CD1c-positive myeloid dendritic cell (primary cell): Measurements from ENCODE around the gene PCDHGA12.
"Not testable (repeated sequence)": the region's sequence is repeated elsewhere in the genome, so short reads cannot be mapped to it uniquely, and the experiment has no call there.

ENCODE experiments used
- DNase-seq: peaks from one replicate; pipeline ENCODE4 v3.0.0-alpha.2; 2016; ENCODE audit errors: extremely low spot score

The PCDHGA12 gene

DNA sequence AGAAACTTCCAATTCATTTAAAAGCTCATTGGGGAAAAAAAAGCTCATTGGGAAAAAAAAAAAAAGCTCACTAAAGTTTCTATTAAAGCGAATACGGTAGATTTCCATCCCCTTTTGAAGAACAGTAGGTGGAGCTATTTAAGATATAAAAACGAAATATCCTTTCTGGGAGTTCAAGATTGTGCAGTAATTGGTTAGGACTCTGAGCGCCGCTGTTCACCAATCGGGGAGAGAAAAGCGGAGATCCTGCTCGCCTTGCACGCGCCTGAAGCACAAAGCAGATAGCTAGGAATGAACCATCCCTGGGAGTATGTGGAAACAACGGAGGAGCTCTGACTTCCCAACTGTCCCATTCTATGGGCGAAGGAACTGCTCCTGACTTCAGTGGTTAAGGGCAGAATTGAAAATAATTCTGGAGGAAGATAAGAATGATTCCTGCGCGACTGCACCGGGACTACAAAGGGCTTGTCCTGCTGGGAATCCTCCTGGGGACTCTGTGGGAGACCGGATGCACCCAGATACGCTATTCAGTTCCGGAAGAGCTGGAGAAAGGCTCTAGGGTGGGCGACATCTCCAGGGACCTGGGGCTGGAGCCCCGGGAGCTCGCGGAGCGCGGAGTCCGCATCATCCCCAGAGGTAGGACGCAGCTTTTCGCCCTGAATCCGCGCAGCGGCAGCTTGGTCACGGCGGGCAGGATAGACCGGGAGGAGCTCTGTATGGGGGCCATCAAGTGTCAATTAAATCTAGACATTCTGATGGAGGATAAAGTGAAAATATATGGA is at the start of gene PCDHGA12:
Gene PCDHGA12, plus strand, starts transcription at position 176 of the 782 bp plus-strand sequence. Its CDS starts 253 bp downstream, at position 429.
- DNase-seq, result peak; percentile 74

DNA sequence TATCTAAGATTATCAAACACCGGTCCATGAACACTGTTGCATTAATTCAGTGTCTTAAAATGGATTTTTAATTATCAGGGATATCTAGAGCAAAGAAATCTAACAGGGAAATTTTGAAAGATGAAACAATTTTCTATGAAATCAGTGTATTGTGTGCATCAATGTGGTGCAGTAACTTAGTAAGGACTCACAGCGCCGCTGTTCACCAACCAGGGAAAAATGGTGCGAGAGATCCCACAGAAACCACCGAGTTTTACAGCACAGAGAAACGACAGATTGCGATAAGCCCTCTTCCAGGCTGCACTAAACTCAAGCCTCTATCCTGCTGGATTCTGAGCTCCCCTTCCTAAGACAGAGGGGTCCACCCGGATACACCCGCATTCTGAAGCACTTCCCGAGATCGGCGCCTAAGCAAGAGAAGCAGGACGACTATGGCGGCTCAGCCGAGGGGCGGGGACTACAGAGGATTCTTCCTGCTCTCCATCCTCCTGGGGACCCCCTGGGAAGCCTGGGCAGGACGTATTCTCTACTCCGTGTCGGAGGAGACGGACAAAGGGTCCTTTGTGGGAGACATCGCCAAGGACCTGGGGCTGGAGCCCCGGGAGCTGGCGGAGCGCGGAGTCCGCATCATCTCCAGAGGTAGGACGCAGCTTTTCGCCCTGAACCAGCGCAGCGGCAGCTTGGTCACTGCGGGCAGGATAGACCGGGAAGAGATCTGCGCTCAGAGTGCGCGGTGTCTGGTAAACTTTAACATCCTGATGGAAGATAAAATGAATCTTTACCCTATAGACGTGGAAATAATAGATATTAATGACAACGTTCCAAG is 47.6 kb upstream of the PCDHGA12 start, which contains the start of gene PCDHGA7:
Gene PCDHGA7, plus strand, starts transcription at position 274 of the 826 bp plus-strand sequence. Its CDS starts 158 bp downstream, at position 432.
- no peak for DNase-seq

- no peak for DNase-seq
Observed at GRCh38 chr5:141383345-141383744, 47.0 kb upstream of the PCDHGA12 start.

GRCh38 chr5:141384471-141385267 is 45.6 kb upstream of the PCDHGA12 start:
- DNase-seq, result no peak

DNA sequence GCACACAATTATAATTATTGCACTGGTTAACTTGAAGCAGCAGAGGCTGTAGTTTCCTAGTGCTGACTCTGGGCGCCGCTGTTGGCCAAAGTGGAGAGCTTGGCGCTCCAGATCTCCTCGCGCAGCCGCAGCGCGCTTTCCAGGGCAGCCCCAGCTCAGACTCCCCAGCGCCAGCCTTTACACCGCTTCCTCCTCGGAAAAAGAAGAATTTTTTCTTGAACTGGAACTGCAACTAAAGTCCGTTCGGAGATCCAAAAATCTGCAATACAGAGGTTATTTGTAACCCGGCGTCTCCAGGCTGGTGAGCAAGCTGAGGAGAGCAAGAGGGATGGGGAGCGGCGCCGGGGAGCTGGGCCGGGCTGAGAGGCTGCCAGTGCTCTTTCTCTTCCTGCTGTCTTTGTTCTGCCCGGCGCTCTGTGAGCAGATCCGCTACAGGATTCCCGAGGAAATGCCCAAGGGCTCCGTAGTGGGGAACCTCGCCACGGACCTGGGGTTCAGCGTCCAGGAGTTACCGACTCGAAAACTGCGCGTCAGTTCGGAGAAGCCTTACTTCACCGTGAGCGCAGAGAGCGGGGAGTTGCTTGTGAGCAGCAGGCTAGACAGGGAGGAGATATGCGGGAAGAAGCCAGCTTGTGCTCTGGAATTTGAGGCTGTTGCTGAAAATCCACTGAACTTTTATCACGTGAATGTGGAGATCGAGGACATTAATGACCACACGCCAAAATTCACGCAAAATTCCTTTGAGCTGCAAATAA is 42.6 kb upstream of the PCDHGA12 start, which contains the start of gene PCDHGB4:
Gene PCDHGB4, plus strand, starts transcription at position 142 of the 755 bp plus-strand sequence. Its CDS starts 187 bp downstream, at position 329.
- peak; percentile 44 for DNase-seq

DNA sequence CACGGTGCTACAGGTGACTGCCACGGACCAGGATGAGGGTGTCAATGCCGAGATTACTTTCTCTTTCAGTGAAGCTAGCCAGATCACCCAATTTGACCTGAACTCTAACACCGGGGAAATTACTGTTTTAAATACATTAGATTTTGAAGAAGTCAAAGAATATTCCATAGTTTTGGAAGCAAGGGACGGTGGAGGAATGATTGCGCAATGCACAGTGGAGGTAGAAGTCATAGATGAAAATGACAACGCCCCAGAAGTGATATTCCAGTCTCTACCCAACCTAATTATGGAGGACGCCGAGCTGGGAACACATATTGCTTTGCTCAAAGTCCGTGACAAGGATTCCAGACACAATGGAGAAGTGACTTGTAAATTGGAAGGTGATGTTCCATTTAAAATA is 41.6 kb upstream of the PCDHGA12 start:
- DNase-seq, result no peak

DNA sequence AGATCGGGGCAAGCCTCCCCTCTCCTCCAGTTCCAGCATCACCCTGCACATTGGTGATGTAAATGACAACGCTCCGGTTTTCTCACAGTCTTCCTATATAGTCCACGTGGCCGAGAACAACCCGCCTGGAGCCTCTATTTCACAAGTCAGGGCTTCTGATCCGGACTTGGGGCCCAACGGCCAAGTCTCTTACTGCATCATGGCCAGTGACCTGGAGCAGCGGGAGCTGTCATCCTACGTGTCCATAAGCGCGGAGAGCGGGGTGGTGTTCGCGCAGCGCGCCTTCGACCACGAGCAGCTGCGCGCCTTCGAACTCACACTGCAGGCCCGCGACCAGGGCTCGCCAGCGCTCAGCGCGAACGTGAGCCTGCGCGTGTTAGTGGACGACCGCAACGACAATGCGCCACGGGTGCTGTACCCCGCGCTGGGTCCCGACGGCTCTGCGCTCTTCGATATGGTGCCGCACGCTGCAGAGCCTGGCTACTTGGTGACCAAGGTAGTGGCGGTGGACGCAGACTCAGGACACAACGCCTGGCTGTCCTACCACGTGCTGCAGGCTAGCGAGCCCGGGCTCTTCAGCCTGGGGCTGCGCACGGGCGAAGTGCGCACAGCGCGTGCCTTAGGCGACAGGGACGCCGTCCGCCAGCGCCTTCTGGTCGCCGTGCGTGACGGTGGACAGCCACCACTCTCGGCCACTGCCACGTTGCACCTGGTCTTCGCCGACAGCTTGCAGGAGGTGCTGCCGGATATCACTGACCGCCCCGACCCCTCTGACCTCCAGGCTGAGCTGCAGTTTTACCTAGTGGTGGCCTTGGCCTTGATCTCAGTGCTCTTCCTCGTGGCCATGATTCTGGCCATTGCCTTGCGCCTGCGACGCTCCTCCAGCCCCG is 40.9 kb upstream of the PCDHGA12 start:
- DNase-seq, result no peak

GRCh38 chr5:141392429-141393198 is 37.7 kb upstream of the PCDHGA12 start, which contains the start of gene PCDHGA8:
Gene PCDHGA8, plus strand, starts transcription at chr5:141392633. Its CDS starts 181 bp downstream, at chr5:141392814.
- DNase-seq, result no peak

GRCh38 chr5:141393267-141393666 is 37.0 kb upstream of the PCDHGA12 start:
- DNase-seq, result no peak

- not testable (repeated sequence) for DNase-seq
Observed at GRCh38 chr5:141394401-141395187, 35.7 kb upstream of the PCDHGA12 start.

GRCh38 chr5:141397756-141398551 is 32.4 kb upstream of the PCDHGA12 start, which contains the start of gene PCDHGB5:
Gene PCDHGB5, plus strand, starts transcription at chr5:141397947. Its CDS starts 181 bp downstream, at chr5:141398128.
- DNase-seq, result peak; percentile 62

GRCh38 chr5:141398608-141399007 is 31.7 kb upstream of the PCDHGA12 start:
- DNase-seq, result no peak

- no peak for DNase-seq
Observed at GRCh38 chr5:141399555-141400258, 30.6 kb upstream of the PCDHGA12 start.

GRCh38 chr5:141402553-141403243 is 27.6 kb upstream of the PCDHGA12 start, which contains the start of gene PCDHGA9:
Gene PCDHGA9, plus strand, starts transcription at chr5:141402778. Its CDS starts 175 bp downstream, at chr5:141402953.
- DNase-seq, result peak; percentile 53

DNA sequence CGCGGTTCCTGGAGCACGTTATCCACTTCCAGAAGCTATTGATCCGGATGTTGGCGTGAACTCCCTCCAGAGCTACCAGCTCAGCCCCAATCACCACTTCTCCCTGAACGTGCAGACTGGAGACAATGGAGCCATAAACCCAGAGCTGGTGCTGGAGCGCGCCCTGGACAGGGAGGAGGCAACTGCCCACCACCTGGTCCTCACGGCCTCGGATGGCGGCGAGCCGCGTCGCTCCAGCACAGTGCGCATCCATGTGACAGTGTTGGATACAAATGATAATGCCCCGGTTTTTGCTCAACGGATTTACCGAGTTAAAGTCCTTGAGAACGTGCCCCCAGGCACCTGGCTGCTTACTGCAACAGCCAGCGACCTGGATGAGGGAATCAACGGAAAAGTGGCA is 26.9 kb upstream of the PCDHGA12 start:
- DNase-seq, result no peak
